HL-60 (cell line): ENCODE results near the gene SLC26A3.

Source experiments
- CTCF ChIP-seq: IDR thresholded peaks from one replicate; pipeline ENCODE4 v1.5.1; 2011; ENCODE audit warnings: low read length, control low read depth, inconsistent platforms; ENCODE audit not compliant: insufficient read depth
- POLR2AphosphoS5 ChIP-seq: IDR thresholded peaks from 2 replicates; pipeline ENCODE4 v1.6.1; 2012; ENCODE audit warnings: low read depth

- TF ChIP-seq CTCF, result no peak
- TF ChIP-seq POLR2AphosphoS5, result no peak
These were observed 87.5 kb downstream of the SLC26A3 start for GRCh38 chr7:107715531-107715930.
